22Rv1 (cell line): Measurements from ENCODE around the gene FIZ1.

ENCODE experiments used
- ZFX ChIP-seq: fragments of 450-650 bp; IDR thresholded peaks from 2 replicates; pipeline ENCODE4 v1.6.1; 2017; ENCODE audit warnings: antibody characterized with exemption, borderline replicate concordance
- TF ChIP-seq, protein P1 (sequence below): fragments of 450-650 bp; IDR thresholded peaks from 2 replicates; pipeline ENCODE4 v1.5.1; 2017; ENCODE audit warnings: mild to moderate bottlenecking

GRCh38 chr19:55554741-55555152 lies 44.6 kb downstream of the FIZ1 start:
- TF ChIP-seq, protein P1, sequence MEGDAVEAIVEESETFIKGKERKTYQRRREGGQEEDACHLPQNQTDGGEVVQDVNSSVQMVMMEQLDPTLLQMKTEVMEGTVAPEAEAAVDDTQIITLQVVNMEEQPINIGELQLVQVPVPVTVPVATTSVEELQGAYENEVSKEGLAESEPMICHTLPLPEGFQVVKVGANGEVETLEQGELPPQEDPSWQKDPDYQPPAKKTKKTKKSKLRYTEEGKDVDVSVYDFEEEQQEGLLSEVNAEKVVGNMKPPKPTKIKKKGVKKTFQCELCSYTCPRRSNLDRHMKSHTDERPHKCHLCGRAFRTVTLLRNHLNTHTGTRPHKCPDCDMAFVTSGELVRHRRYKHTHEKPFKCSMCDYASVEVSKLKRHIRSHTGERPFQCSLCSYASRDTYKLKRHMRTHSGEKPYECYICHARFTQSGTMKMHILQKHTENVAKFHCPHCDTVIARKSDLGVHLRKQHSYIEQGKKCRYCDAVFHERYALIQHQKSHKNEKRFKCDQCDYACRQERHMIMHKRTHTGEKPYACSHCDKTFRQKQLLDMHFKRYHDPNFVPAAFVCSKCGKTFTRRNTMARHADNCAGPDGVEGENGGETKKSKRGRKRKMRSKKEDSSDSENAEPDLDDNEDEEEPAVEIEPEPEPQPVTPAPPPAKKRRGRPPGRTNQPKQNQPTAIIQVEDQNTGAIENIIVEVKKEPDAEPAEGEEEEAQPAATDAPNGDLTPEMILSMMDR = no peak
- TF ChIP-seq ZFX = no peak
